ENCODE data around the gene TRMT112.

DNA sequence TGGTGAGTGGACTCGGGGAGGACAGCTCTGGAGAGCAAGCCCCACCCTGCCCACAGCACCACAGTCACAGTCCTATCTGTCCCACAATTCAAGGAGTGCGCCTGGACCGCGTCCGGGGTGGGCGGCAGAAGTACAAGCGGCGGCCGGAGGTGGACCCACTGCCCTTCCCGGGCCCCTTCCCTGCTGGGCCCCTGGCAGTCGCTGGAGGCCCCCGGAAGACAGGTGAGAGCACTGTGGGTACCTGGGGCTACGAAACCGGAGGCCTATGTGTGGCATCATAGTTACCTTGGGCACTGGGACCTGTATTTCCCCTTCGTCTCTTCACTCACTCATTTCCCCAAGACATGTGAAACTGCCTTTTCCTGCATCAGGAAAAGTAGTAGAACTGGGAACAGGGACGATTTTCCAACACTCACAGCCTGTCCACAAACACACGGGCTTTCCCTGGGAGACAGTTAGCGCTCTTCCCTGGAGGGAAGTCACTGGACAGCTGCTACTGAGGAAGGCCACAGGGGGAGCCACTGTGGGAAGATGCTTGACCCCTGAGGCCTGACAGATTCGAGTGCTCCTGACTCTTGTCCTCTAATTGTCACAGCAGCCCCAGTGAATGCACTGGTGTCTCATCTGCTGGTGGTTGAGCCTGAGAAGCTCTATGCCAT is 3.1 kb downstream of the TRMT112 start:
- TF ChIP-seq EP300 (IDR thresholded peaks at IDR 0.05; ENCODE audit: borderline replicate concordance) (no peak), TEAD4 (IDR thresholded peaks at IDR 0.05) (no peak), TAF1 (IDR thresholded peaks at IDR 0.05; ENCODE audit: low read depth) (no peak), CREB1 (IDR thresholded peaks at IDR 0.05; ENCODE audit: low read depth) (no peak), EGR1 (IDR thresholded peaks at IDR 0.05) (no peak), NFIC (IDR thresholded peaks at IDR 0.05) (no peak), RAD21 (IDR thresholded peaks at IDR 0.05; ENCODE audit: low read depth) (no peak)
- TF ChIP-seq, protein P1, sequence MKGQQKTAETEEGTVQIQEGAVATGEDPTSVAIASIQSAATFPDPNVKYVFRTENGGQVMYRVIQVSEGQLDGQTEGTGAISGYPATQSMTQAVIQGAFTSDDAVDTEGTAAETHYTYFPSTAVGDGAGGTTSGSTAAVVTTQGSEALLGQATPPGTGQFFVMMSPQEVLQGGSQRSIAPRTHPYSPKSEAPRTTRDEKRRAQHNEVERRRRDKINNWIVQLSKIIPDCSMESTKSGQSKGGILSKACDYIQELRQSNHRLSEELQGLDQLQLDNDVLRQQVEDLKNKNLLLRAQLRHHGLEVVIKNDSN (IDR thresholded peaks at IDR 0.05) = no peak
- TF ChIP-seq, protein P2, sequence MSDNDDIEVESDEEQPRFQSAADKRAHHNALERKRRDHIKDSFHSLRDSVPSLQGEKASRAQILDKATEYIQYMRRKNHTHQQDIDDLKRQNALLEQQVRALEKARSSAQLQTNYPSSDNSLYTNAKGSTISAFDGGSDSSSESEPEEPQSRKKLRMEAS (IDR thresholded peaks at IDR 0.05) = no peak

Measured in Ishikawa (cell line).